ENCODE measurements around the gene EIF2A. TPM values are rescaled to one million over a fixed set of nuclear protein-coding genes. Genes with fewer than 3 reads are reported as not detected.
A peak's percentile ranks its signal among the peaks of the same experiment; 100 is the strongest.

The EIF2A gene
- total RNA-seq, 2 donors from 2014 or later: 86.7 to 112 TPM

- no peak for TF ChIP-seq CTCF (IDR thresholded peaks at IDR 0.05)
- H3K27ac ChIP-seq: no peak overlapping the region
- no peak for DNase-seq (ENCODE audit: low spot score)
- H3K4me1 ChIP-seq: peaks cover 0 to 12% of the 10 kb centered on the region in 2 donors
- no peak overlapping the region for H3K4me3 ChIP-seq
- no peaks in the 10 kb centered on the region for H3K9me3 ChIP-seq
- H3K27me3 ChIP-seq: no peaks in the 10 kb centered on the region
- H3K36me3 ChIP-seq: peaks cover 54% of the 10 kb centered on the region
These were observed 36.0 kb downstream of the EIF2A start for GRCh38 chr3:150582620-150583019.

- Histone ChIP-seq H3K27me3 (no peaks in the 10 kb centered on the region), H3K36me3 (peaks cover 54% of the 10 kb centered on the region), H3K4me1 (peaks cover 0 to 12% of the 10 kb centered on the region in 2 donors), H3K4me3 (no peak overlapping the region), H3K9me3 (no peaks in the 10 kb centered on the region), H3K27ac (no peak overlapping the region)
- no peak for DNase-seq (ENCODE audit: low spot score)
- no peak for TF ChIP-seq CTCF (IDR thresholded peaks at IDR 0.05)
These were observed 36.4 kb downstream of the EIF2A start for GRCh38 chr3:150583028-150583427.

GRCh38 chr3:150588027-150588830 lies 41.6 kb downstream of the EIF2A start:
- Histone ChIP-seq H3K4me1 (peaks cover 0 to 12% of the 10 kb centered on the region in 2 donors), H3K36me3 (peaks cover 23% of the 10 kb centered on the region), H3K27ac (peak overlapping the region; percentile 73 to 82)

GRCh38 chr3:150589759-150590158 lies 43.2 kb downstream of the EIF2A start:
- Histone ChIP-seq H3K9me3 (no peaks in the 10 kb centered on the region), H3K36me3 (peaks cover 11% of the 10 kb centered on the region), H3K4me3 (no peak overlapping the region), H3K27me3 (no peaks in the 10 kb centered on the region), H3K27ac (no peak overlapping the region), H3K4me1 (peaks cover 0 to 12% of the 10 kb centered on the region in 2 donors)
- no peak for TF ChIP-seq CTCF (IDR thresholded peaks at IDR 0.05)
- no peak for DNase-seq (ENCODE audit: low spot score)

More at GRCh38 chr3:150588027-150588830, 41.6 kb downstream of the EIF2A start:
- Histone ChIP-seq H3K4me3 (no peak overlapping the region), H3K9me3 (no peaks in the 10 kb centered on the region), H3K27me3 (no peaks in the 10 kb centered on the region)
- DNase-seq (ENCODE audit: low spot score): no peak
- no peak for TF ChIP-seq CTCF (IDR thresholded peaks at IDR 0.05)

GRCh38 chr3:150594150-150594549 lies 47.6 kb downstream of the EIF2A start:
- no peak for DNase-seq (ENCODE audit: low spot score)
- no peaks in the 10 kb centered on the region for H3K9me3 ChIP-seq
- peaks cover 0 to 4% of the 10 kb centered on the region in 2 donors for H3K4me1 ChIP-seq
- H3K27me3 ChIP-seq: no peaks in the 10 kb centered on the region
- H3K36me3 ChIP-seq: no peaks in the 10 kb centered on the region
- TF ChIP-seq CTCF (IDR thresholded peaks at IDR 0.05): no peak
- H3K4me3 ChIP-seq: no peak overlapping the region
- H3K27ac ChIP-seq: no peak overlapping the region

Data from right atrium auricular region (tissue), 2 donors.